IPS DF 6.9 (cell line): Measurements from ENCODE around the gene CYP26C1.

Experiments
- DNase-seq: peaks from one replicate; pipeline ENCODE4 v3.0.0-alpha.2; 2013; ENCODE audit warnings: low read depth, low spot score
- H3K27ac ChIP-seq: one replicate; pipeline ENCODE4 v1.5.1; 2013; ENCODE audit warnings: low read length, control low read depth
- H3K27me3 ChIP-seq: 2 replicates; pipeline ENCODE4 v1.6.1; 2013; ENCODE audit warnings: mild to moderate bottlenecking, low read length; ENCODE audit not compliant: control insufficient read depth, insufficient read depth
- H3K36me3 ChIP-seq: 2 replicates; pipeline ENCODE4 v1.6.1; 2013; ENCODE audit warnings: low read length; ENCODE audit not compliant: control insufficient read depth, insufficient read depth
- H3K4me1 ChIP-seq: 2 replicates; pipeline ENCODE4 v1.6.1; 2013; ENCODE audit warnings: low read length; ENCODE audit not compliant: control insufficient read depth, insufficient read depth
- H3K4me3 ChIP-seq: 2 replicates; pipeline ENCODE4 v1.5.1; 2013; ENCODE audit warnings: mild to moderate bottlenecking, low read length
- H3K9me3 ChIP-seq: 2 replicates; pipeline ENCODE4 v1.6.1; 2013; ENCODE audit warnings: low read length, inconsistent platforms; ENCODE audit not compliant: control insufficient read depth, insufficient read depth
- WGBS: extraction: QIAGEN DNeasy Blood & Tissue Kit; methylation state at CpG from one replicate; pipeline ENCODE4 v1.1.7; 2013; ENCODE audit warnings: mixed read lengths, missing lambda C conversion rate; ENCODE audit not compliant: insufficient read length, insufficient coverage; 5-methylcytosine and 5-hydroxymethylcytosine counted together

CYP26C1 gene

GRCh38 chr10:93072225-93072712 lies 11.7 kb downstream of the CYP26C1 start:
- H3K9me3 ChIP-seq: no peaks in the 10 kb centered on the region
- no CpG with 5 or more reads among the region's 27 CpGs for WGBS
- H3K27ac ChIP-seq: no peak overlapping the region
- H3K4me1 ChIP-seq: peaks cover 19% of the 10 kb centered on the region
- H3K4me3 ChIP-seq: peak overlapping the region; percentile 8; the same call in 1 of the 2 replicates
- H3K36me3 ChIP-seq: no peaks in the 10 kb centered on the region
- DNase-seq: no peak
- H3K27me3 ChIP-seq: peaks cover 85% of the 10 kb centered on the region

GRCh38 chr10:93072713-93073538 lies 12.3 kb downstream of the CYP26C1 start:
- H3K4me1 ChIP-seq: peaks cover 19% of the 10 kb centered on the region
- no peak overlapping the region for H3K27ac ChIP-seq
- H3K4me3 ChIP-seq: peak overlapping the region; percentile 16; the same call in 1 of the 2 replicates
- no peaks in the 10 kb centered on the region for H3K36me3 ChIP-seq
- no peaks in the 10 kb centered on the region for H3K9me3 ChIP-seq
- peaks cover 78% of the 10 kb centered on the region for H3K27me3 ChIP-seq
- DNase-seq: no peak
- no CpG with 5 or more reads among the region's 34 CpGs for WGBS

DNA sequence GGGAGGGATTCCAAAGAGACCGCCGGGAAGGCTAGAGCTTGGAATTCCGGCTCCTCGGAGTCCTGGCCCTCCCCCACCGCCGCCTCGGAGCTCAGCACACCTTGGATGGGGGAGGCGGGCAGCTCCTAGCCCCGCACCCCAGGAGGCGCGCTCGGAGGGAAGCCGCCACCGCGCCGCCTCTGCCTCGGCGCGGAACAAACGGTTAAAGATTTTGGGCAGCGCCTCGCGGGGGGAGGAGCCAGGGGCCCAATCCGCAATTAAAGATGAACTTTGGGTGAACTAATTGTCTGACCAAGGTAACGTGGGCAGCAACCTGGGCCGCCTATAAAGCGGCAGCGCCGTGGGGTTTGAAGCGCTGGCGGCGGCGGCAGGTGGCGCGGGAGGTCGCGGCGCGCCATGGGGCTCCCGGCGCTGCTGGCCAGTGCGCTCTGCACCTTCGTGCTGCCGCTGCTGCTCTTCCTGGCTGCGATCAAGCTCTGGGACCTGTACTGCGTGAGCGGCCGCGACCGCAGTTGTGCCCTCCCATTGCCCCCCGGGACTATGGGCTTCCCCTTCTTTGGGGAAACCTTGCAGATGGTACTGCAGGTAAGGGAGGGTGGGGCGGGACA lies 13.0 kb downstream of the CYP26C1 start, which contains the start of gene CYP26A1:
Gene CYP26A1, plus strand, starts transcription at position 355 of the 608 bp plus-strand sequence. Its CDS starts 42 bp downstream, at position 397.
- Histone ChIP-seq H3K27ac (no peak within 1 kb of the TSS), H3K27me3 (peaks cover 71% of the 10 kb centered on the region), H3K9me3 (no peaks in the 10 kb centered on the region), H3K4me1 (peaks cover 16% of the 10 kb centered on the region), H3K36me3 (no peaks in the 10 kb centered on the region), H3K4me3 (peak within 1 kb of the TSS; percentile 38; the same call in 1 of the 2 replicates)
- no peak for DNase-seq
- no CpG with 5 or more reads among the region's 52 CpGs for WGBS

DNA sequence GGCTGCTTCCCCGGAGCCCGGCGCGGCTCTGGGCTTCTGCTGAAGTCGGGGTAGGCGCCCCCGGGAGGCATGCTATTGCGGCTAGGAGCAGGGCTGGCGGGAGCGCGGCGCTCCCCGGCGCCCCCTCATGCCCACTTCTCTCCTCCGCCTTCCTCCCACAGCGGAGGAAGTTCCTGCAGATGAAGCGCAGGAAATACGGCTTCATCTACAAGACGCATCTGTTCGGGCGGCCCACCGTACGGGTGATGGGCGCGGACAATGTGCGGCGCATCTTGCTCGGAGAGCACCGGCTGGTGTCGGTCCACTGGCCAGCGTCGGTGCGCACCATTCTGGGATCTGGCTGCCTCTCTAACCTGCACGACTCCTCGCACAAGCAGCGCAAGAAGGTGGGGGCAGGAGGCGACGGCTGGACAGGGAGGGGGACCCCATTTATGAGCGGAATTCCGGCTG lies 13.6 kb downstream of the CYP26C1 start:
- peak overlapping the region; percentile 38; the same call in 1 of the 2 replicates for H3K4me3 ChIP-seq
- WGBS: no CpG with 5 or more reads among the region's 40 CpGs
- no peaks in the 10 kb centered on the region for H3K36me3 ChIP-seq
- no peak for DNase-seq
- H3K9me3 ChIP-seq: no peaks in the 10 kb centered on the region
- H3K27ac ChIP-seq: no peak overlapping the region
- H3K27me3 ChIP-seq: peaks cover 66% of the 10 kb centered on the region
- peaks cover 12% of the 10 kb centered on the region for H3K4me1 ChIP-seq

GRCh38 chr10:93074597-93075368 lies 14.2 kb downstream of the CYP26C1 start:
- Histone ChIP-seq H3K36me3 (no peaks in the 10 kb centered on the region), H3K4me3 (peak overlapping the region; percentile 38; the same call in 1 of the 2 replicates), H3K4me1 (peaks cover 12% of the 10 kb centered on the region), H3K9me3 (no peaks in the 10 kb centered on the region), H3K27ac (no peak overlapping the region), H3K27me3 (peaks cover 62% of the 10 kb centered on the region)
- DNase-seq: no peak
- no CpG with 5 or more reads among the region's 67 CpGs for WGBS

DNA sequence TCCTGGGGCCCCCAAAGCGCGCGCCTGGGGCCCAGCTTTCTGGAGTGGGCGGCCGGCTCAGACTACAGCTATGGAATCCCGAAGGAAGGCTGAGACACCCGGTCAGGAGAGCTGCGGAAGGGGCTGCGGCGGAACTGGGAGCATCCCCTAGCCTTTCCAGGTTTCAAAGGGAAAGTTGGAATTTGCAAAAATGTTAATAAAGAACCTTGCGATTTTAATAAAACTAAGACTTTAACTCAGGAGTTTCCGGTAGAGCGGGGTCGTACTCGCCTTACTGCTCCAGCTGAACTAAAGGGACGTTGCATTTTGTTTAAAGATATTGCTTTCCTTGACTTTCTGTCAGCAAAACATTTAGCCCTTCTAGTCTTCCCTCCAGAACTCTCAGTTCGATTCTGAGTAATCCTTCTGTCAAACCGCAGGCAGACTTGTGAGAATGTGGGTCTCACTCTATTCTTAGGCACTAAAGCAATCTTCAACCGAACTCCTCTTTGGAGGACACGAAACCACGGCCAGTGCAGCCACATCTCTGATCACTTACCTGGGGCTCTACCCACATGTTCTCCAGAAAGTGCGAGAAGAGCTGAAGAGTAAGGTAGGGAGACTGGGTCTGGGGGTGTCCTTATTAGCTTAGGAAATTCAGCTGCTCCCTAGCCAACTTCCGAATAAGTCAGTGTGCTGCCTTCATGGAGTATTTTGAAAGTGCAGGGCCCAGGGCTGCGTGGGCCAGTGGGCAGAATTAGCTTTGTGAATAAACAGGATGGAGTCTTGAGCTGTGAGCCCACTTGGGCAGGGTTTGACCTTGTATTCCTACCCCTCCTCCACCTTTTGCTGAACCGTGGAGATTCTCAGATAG lies 15.0 kb downstream of the CYP26C1 start:
- no peak for DNase-seq
- Histone ChIP-seq H3K36me3 (no peaks in the 10 kb centered on the region), H3K9me3 (no peaks in the 10 kb centered on the region), H3K27me3 (peaks cover 55% of the 10 kb centered on the region), H3K27ac (no peak overlapping the region), H3K4me1 (peaks cover 13% of the 10 kb centered on the region), H3K4me3 (peak overlapping the region; percentile 38; the same call in 1 of the 2 replicates)
- WGBS: no CpG with 5 or more reads among the region's 25 CpGs

DNA sequence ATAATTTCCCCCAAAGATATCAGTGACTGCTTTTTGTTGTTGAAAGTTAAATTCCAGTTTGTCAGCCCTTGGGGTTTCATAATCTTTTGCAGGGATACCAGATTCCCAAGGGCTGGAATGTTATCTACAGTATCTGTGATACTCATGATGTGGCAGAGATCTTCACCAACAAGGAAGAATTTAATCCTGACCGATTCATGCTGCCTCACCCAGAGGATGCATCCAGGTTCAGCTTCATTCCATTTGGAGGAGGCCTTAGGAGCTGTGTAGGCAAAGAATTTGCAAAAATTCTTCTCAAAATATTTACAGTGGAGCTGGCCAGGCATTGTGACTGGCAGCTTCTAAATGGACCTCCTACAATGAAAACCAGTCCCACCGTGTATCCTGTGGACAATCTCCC lies 16.3 kb downstream of the CYP26C1 start:
- DNase-seq: no peak
- Histone ChIP-seq H3K36me3 (no peaks in the 10 kb centered on the region), H3K27me3 (peaks cover 44% of the 10 kb centered on the region), H3K27ac (no peak overlapping the region), H3K4me1 (peaks cover 15% of the 10 kb centered on the region), H3K9me3 (no peaks in the 10 kb centered on the region), H3K4me3 (no peak overlapping the region)
- no CpG with 5 or more reads among the region's 2 CpGs for WGBS

- H3K4me3 ChIP-seq: no peak overlapping the region
- peaks cover 33% of the 10 kb centered on the region for H3K27me3 ChIP-seq
- WGBS: no CpG with 5 or more reads among the region's 5 CpGs
- H3K36me3 ChIP-seq: no peaks in the 10 kb centered on the region
- H3K27ac ChIP-seq: no peak overlapping the region
- peaks cover 14% of the 10 kb centered on the region for H3K4me1 ChIP-seq
- no peak for DNase-seq
- no peaks in the 10 kb centered on the region for H3K9me3 ChIP-seq
These were observed 17.3 kb downstream of the CYP26C1 start for GRCh38 chr10:93077860-93078337.

- H3K4me1 ChIP-seq: peaks cover 7% of the 10 kb centered on the region
- no peak for DNase-seq
- no peak overlapping the region for H3K4me3 ChIP-seq
- H3K27ac ChIP-seq: no peak overlapping the region
- no peaks in the 10 kb centered on the region for H3K36me3 ChIP-seq
- H3K9me3 ChIP-seq: no peaks in the 10 kb centered on the region
- WGBS: no CpG with 5 or more reads among the region's 9 CpGs
- peaks cover 20% of the 10 kb centered on the region for H3K27me3 ChIP-seq
These were observed 19.2 kb downstream of the CYP26C1 start for GRCh38 chr10:93079663-93080349.
